Neural cell (in vitro differentiated cells): ENCODE data around the gene NOPCHAP1.

Experiments
- EP300 ChIP-seq: fragments of 450-650 bp; conservative IDR thresholded peaks from 2 replicates; pipeline ENCODE4 v1.6.1; 2014; ENCODE audit warnings: antibody characterized with exemption, mild to moderate bottlenecking, moderate library complexity; ENCODE audit not compliant: poor library complexity, severe bottlenecking
- POLR2AphosphoS5 ChIP-seq: IDR thresholded peaks from 2 replicates; pipeline ENCODE4 v1.6.1; 2012
- RAD21 ChIP-seq: fragments of 450-650 bp; conservative IDR thresholded peaks from 2 replicates; pipeline ENCODE4 v1.6.1; 2014; ENCODE audit warnings: antibody characterized with exemption, mild to moderate bottlenecking, moderate library complexity
- TF ChIP-seq, protein P1 (sequence below): fragments of 450-650 bp; IDR thresholded peaks from 2 replicates; pipeline ENCODE4 v1.5.1; 2014; ENCODE audit warnings: antibody characterized with exemption, mild to moderate bottlenecking, moderate library complexity; ENCODE audit not compliant: poor library complexity, severe bottlenecking

DNA sequence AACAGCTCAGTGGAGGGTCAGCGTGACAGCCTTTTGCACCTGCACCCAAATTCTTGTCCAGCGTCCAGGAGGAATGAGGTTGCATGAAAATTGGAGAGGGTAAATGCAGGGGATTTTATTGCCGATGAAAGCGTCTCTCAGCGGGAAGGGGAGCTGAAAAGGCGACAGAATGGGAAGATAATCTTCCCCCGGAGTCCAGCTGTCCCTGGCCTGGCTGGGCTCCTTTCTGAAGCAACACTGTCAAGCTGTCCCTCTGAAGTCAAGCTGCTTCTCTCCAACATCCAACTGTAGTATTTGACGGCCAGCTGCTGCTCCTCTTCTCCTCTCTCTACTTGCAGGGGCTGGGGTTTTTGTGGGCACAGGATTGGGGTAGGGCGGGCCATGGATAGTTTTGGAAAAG lies 32.7 kb downstream of the NOPCHAP1 start:
- TF ChIP-seq POLR2AphosphoS5 (no peak), RAD21 (no peak), EP300 (no peak)
- TF ChIP-seq, protein P1, sequence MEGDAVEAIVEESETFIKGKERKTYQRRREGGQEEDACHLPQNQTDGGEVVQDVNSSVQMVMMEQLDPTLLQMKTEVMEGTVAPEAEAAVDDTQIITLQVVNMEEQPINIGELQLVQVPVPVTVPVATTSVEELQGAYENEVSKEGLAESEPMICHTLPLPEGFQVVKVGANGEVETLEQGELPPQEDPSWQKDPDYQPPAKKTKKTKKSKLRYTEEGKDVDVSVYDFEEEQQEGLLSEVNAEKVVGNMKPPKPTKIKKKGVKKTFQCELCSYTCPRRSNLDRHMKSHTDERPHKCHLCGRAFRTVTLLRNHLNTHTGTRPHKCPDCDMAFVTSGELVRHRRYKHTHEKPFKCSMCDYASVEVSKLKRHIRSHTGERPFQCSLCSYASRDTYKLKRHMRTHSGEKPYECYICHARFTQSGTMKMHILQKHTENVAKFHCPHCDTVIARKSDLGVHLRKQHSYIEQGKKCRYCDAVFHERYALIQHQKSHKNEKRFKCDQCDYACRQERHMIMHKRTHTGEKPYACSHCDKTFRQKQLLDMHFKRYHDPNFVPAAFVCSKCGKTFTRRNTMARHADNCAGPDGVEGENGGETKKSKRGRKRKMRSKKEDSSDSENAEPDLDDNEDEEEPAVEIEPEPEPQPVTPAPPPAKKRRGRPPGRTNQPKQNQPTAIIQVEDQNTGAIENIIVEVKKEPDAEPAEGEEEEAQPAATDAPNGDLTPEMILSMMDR = no peak
